Parathyroid adenoma (tissue), 2 donors: ENCODE data around the gene NUP43.
"Not testable (repeated sequence)": the region's sequence is repeated elsewhere in the genome, so short reads cannot be mapped to it uniquely, and the experiment has no call there.

ENCODE experiments used
- H2AFZ ChIP-seq: fragments of 300-600 bp; sonication (generic); one replicate; pipeline ENCODE4 v1.7.0; 2017; ENCODE audit warnings: antibody characterized with exemption, mild to moderate bottlenecking
- H3K27ac ChIP-seq: fragments of 300-600 bp; sonication (generic); one replicate; pipeline ENCODE4 v1.7.0; 2017
- H3K27me3 ChIP-seq: fragments of 300-600 bp; sonication (generic); one replicate; pipeline ENCODE4 v1.7.0; 2017; ENCODE audit warnings: low read length; ENCODE audit not compliant: control insufficient read depth, insufficient read depth
- H3K36me3 ChIP-seq: fragments of 300-600 bp; sonication (generic); one replicate; pipeline ENCODE4 v1.7.0; 2017; ENCODE audit warnings: low read length; ENCODE audit not compliant: control insufficient read depth, insufficient read depth
- H3K4me1 ChIP-seq: fragments of 300-600 bp; sonication (generic); one replicate; pipeline ENCODE4 v1.7.0; 2017; ENCODE audit warnings: control low read depth
- H3K4me2 ChIP-seq: fragments of 300-600 bp; sonication (generic); one replicate; pipeline ENCODE4 v1.7.0; 2017; ENCODE audit warnings: low read length
- H3K4me3 ChIP-seq: fragments of 300-600 bp; sonication (generic); one replicate; pipeline ENCODE4 v1.7.0; 2017; ENCODE audit warnings: low read depth, low read length
- H3K79me2 ChIP-seq: fragments of 300-600 bp; sonication (generic); one replicate; pipeline ENCODE4 v1.7.0; 2017; ENCODE audit warnings: control low read depth
- H3K9ac ChIP-seq: fragments of 300-600 bp; sonication (generic); one replicate; pipeline ENCODE4 v1.7.0; 2017; ENCODE audit warnings: mild to moderate bottlenecking
- H3K9me3 ChIP-seq: fragments of 300-600 bp; sonication (generic); one replicate; pipeline ENCODE4 v1.7.0; 2017; ENCODE audit warnings: low read length; ENCODE audit not compliant: control insufficient read depth
- CTCF ChIP-seq: fragments of 300-600 bp; sonication (generic); IDR thresholded peaks from one replicate; pipeline ENCODE4 v1.7.0; 2017; ENCODE audit warnings: antibody characterized with exemption, mild to moderate bottlenecking
- donor health status: primary hyperparathyroidism.

NUP43 gene

GRCh38 chr6:149694921-149695320 lies 51.4 kb downstream of the NUP43 start:
- Histone ChIP-seq H3K36me3 (no peaks in the 10 kb centered on the region), H3K9ac (no peak overlapping the region), H3K4me2 (no peak overlapping the region), H3K4me1 (no peaks in the 10 kb centered on the region), H3K79me2 (peaks cover 65% of the 10 kb centered on the region), H2AFZ (no peak overlapping the region), H3K27me3 (no peaks in the 10 kb centered on the region), H3K9me3 (no peaks in the 10 kb centered on the region), H3K27ac (no peak overlapping the region), H3K4me3 (no peak overlapping the region)
- no peak for TF ChIP-seq CTCF

- Histone ChIP-seq H3K36me3 (no peaks in the 10 kb centered on the region), H2AFZ (no peak overlapping the region), H3K4me3 (no peak overlapping the region), H3K9me3 (no peaks in the 10 kb centered on the region), H3K79me2 (peaks cover 45% of the 10 kb centered on the region), H3K4me2 (no peak overlapping the region), H3K27me3 (no peaks in the 10 kb centered on the region), H3K4me1 (no peaks in the 10 kb centered on the region), H3K27ac (no peak overlapping the region), H3K9ac (no peak overlapping the region)
- TF ChIP-seq CTCF, result no peak
These were observed 55.1 kb downstream of the NUP43 start for GRCh38 chr6:149691201-149691600.

GRCh38 chr6:149686230-149686629 lies 60.1 kb downstream of the NUP43 start:
- Histone ChIP-seq H3K36me3 (no peaks in the 10 kb centered on the region), H3K79me2 (peaks cover 7% of the 10 kb centered on the region), H3K4me2 (no peak overlapping the region), H2AFZ (no peak overlapping the region), H3K9ac (no peak overlapping the region), H3K4me1 (no peaks in the 10 kb centered on the region), H3K4me3 (no peak overlapping the region), H3K27me3 (no peaks in the 10 kb centered on the region), H3K27ac (no peak overlapping the region), H3K9me3 (no peaks in the 10 kb centered on the region)
- no peak for TF ChIP-seq CTCF

GRCh38 chr6:149683256-149683859 lies 63.0 kb downstream of the NUP43 start:
- Histone ChIP-seq H3K9ac (no peak overlapping the region), H3K36me3 (no peaks in the 10 kb centered on the region), H3K4me2 (no peak overlapping the region), H2AFZ (no peak overlapping the region), H3K9me3 (no peaks in the 10 kb centered on the region), H3K79me2 (peaks cover 7% of the 10 kb centered on the region), H3K27ac (no peak overlapping the region), H3K27me3 (no peaks in the 10 kb centered on the region), H3K4me1 (no peaks in the 10 kb centered on the region), H3K4me3 (no peak overlapping the region)
- no peak for TF ChIP-seq CTCF

- not testable (repeated sequence) for H3K9ac ChIP-seq, H3K27ac ChIP-seq, H3K4me3 ChIP-seq, H3K27me3 ChIP-seq, H3K9me3 ChIP-seq, H3K36me3 ChIP-seq, H2AFZ ChIP-seq, H3K4me1 ChIP-seq, H3K4me2 ChIP-seq, H3K79me2 ChIP-seq
These were observed 64.5 kb downstream of the NUP43 start for GRCh38 chr6:149681845-149682244.
